ENCODE measurements around the gene CNTNAP5. TPM values are rescaled to one million over a fixed set of nuclear protein-coding genes. Genes with fewer than 3 reads are reported as not detected.

The CNTNAP5 gene
- total and polyA plus RNA-seq, 12 donors, result 0.08 to 4.9 (median 0.96) TPM; not detected in 5

GRCh38 chr2:124874676-124875075 is 849.6 kb downstream of the CNTNAP5 start:
- intact Hi-C loops (cut with DNase I), result no loop called here

DNA sequence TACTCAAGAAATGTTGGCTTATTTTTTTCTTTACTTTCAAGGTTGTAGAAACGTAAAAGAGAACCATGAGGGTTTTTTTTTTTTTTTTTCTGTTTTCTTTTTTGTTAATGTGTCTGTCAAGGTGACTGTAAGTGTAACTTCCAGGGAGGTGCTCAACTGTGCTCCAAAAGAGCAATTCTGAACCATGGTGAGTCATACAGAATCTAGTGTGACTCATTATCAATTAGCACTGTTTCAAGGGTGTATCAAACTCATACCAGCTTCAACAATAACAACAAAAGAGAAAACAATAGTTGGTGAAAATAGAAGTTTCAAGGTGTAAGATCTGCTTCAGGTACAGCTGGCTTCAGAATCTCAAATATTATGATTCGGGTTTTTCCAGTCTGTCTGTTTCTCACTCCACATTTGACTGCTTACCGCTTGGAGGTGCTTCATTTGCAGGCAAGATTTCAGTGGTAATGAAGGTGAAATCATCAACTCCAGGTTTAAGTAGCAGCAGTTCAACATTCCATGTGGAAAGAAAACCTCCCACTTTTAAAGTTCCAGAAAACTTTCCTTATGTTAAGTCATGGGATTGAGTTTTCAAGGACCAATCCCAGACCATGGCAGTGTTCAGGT is 850.6 kb downstream of the CNTNAP5 start:
- no peaks in the 10 kb centered on the region for H3K9me3 ChIP-seq (replicated peaks in 1 of 3)
- H3K27ac ChIP-seq, result no peak overlapping the region
- no peak for DNase-seq
- TF ChIP-seq, protein P1, sequence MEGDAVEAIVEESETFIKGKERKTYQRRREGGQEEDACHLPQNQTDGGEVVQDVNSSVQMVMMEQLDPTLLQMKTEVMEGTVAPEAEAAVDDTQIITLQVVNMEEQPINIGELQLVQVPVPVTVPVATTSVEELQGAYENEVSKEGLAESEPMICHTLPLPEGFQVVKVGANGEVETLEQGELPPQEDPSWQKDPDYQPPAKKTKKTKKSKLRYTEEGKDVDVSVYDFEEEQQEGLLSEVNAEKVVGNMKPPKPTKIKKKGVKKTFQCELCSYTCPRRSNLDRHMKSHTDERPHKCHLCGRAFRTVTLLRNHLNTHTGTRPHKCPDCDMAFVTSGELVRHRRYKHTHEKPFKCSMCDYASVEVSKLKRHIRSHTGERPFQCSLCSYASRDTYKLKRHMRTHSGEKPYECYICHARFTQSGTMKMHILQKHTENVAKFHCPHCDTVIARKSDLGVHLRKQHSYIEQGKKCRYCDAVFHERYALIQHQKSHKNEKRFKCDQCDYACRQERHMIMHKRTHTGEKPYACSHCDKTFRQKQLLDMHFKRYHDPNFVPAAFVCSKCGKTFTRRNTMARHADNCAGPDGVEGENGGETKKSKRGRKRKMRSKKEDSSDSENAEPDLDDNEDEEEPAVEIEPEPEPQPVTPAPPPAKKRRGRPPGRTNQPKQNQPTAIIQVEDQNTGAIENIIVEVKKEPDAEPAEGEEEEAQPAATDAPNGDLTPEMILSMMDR (IDR thresholded peaks at IDR 0.05), result no peak
- no peak for TF ChIP-seq POLR2A (IDR thresholded peaks at IDR 0.05)
- intact Hi-C loops (cut with DNase I), result no loop called here
- no peaks in the 10 kb centered on the region for H3K27me3 ChIP-seq
- no peaks in the 10 kb centered on the region for H3K36me3 ChIP-seq (replicated peaks in 1 of 2)
- no peaks in the 10 kb centered on the region for H3K4me1 ChIP-seq (replicated peaks in 1 of 2)
- H3K4me3 ChIP-seq, result no peak overlapping the region
- WGBS, 4 donors, result 72 to 84% (median 74%) methylated on average over 3 of the region's 3 CpGs

More at GRCh38 chr2:124874676-124875075, 849.6 kb downstream of the CNTNAP5 start:
- no peak overlapping the region for H3K27ac ChIP-seq
- TF ChIP-seq POLR2A (IDR thresholded peaks at IDR 0.05), result no peak
- TF ChIP-seq, protein P1 (IDR thresholded peaks at IDR 0.05), result no peak
- H3K4me3 ChIP-seq, result no peak overlapping the region
- no peaks in the 10 kb centered on the region for H3K27me3 ChIP-seq
- no peaks in the 10 kb centered on the region for H3K4me1 ChIP-seq (replicated peaks in 1 of 2)
- no peaks in the 10 kb centered on the region for H3K9me3 ChIP-seq (replicated peaks in 1 of 3)
- 17 to 40% (median 29%) methylated on average over 1 of the region's 1 CpG for WGBS, 4 donors
- H3K36me3 ChIP-seq (replicated peaks in 1 of 2), result no peaks in the 10 kb centered on the region
- DNase-seq, result no peak

DNA sequence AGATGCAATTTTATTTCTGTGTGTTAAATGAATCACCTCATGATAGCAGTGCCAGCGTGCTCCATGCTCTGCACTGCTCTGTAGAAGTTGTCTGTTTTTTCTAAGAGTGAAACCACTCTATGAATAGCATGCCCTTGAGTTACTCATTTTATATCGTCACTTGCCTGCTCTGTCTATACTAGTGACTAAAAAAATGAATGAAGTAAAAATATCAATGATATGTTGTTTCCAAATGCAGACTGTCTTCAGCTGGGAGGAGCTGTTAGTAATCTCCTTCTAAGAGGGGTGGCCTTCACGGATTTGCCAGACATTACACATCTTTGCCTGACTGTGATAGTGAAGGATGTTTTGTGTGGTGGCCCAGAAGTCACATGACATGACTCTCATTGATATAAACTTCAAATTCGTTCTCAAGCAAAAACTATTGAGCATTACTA is 852.1 kb downstream of the CNTNAP5 start:
- Histone ChIP-seq H3K9me3 (replicated peaks in 1 of 3) (no peaks in the 10 kb centered on the region), H3K36me3 (replicated peaks in 1 of 2) (no peaks in the 10 kb centered on the region), H3K27me3 (no peaks in the 10 kb centered on the region), H3K4me3 (no peak overlapping the region), H3K4me1 (replicated peaks in 1 of 2) (no peaks in the 10 kb centered on the region), H3K27ac (peak overlapping the region in 1 of 5 donors; percentile 16)
- peak in 5 of 7 donors; percentile 17 to 41 (median 40) for DNase-seq
- WGBS, 4 donors, result 20 to 31% (median 23%) methylated on average over 4 of the region's 4 CpGs
- intact Hi-C loops (cut with DNase I), result no loop called here
- TF ChIP-seq POLR2A (IDR thresholded peaks at IDR 0.05), result no peak
- TF ChIP-seq, protein P1 (IDR thresholded peaks at IDR 0.05), result no peak

DNA sequence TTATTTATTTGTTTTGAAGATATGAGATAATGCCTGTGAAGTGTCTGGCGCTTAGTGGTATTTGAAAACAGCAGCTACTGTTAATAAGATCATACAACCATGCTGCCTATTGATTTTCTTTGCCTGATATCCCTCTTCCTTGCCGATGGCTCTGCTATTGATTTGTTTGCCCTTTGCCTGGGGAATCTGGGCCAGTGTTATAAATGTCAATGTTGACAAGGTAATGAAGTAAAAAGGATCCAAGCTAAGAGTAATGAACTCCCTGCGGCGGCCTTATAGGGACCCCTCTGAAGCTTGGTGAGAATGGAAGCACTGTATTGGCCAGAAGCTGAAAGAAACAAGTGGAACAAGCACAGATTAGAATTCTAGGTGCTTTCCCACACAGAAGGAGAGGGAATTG is 854.6 kb downstream of the CNTNAP5 start:
- no peak for DNase-seq
- Histone ChIP-seq H3K27me3 (no peaks in the 10 kb centered on the region), H3K36me3 (replicated peaks in 1 of 2) (no peaks in the 10 kb centered on the region), H3K4me3 (no peak overlapping the region), H3K27ac (no peak overlapping the region), H3K9me3 (replicated peaks in 1 of 3) (no peaks in the 10 kb centered on the region), H3K4me1 (replicated peaks in 1 of 2) (no peaks in the 10 kb centered on the region)
- TF ChIP-seq, protein P1 (IDR thresholded peaks at IDR 0.05), result no peak
- no peak for TF ChIP-seq POLR2A (IDR thresholded peaks at IDR 0.05)
- 81 to 88% (median 82%) methylated on average over 4 of the region's 4 CpGs for WGBS, 4 donors
- intact Hi-C loops (cut with DNase I), result no loop called here
